WTC11 (cell line): Measurements from ENCODE around the gene CLCA2. TPM values are rescaled to one million over a fixed set of nuclear protein-coding genes. Genes with fewer than 3 reads are reported as not detected.

Source experiments
- ATAC-seq: fragments of 200-7000 bp; cut with Tn5 transposase; 2 replicates; pipeline ENCODE4 v1.10.0; 2021; ENCODE audit warnings: mild to moderate bottlenecking, moderate library complexity
- CTCF ChIA-PET: fragments of 300-600 bp; sonication (Branson Sonifier 250); formaldehyde crosslinking; loops from one replicate; lab custom pipeline; 2021; ENCODE audit warnings: antibody characterized with exemption; lab: Charles Lee
- POLR2A ChIA-PET: fragments of 350-600 bp; sonication (Branson Sonifier 250); formaldehyde crosslinking; loops from one replicate; lab custom pipeline; 2021; ENCODE audit warnings: antibody characterized with exemption; lab: Charles Lee
- DNase-seq: peaks from one replicate; pipeline ENCODE4 v3.0.0; 2021; ENCODE audit warnings: low spot score
- H3K27ac Mint-ChIP-seq: 2 replicates; pipeline ENCODE4 v1.8.0; 2021; ENCODE audit warnings: mixed read lengths
- H3K27me3 Mint-ChIP-seq: 2 replicates; pipeline ENCODE4 v1.8.0; 2021; ENCODE audit warnings: low read depth, mild to moderate bottlenecking, moderate library complexity, mixed read lengths
- H3K36me3 Mint-ChIP-seq: 2 replicates; pipeline ENCODE4 v1.8.0; 2021; ENCODE audit warnings: mixed read lengths
- H3K4me1 Mint-ChIP-seq: 2 replicates; pipeline ENCODE4 v1.8.0; 2022; ENCODE audit warnings: mixed read lengths
- H3K4me3 Mint-ChIP-seq: 2 replicates; pipeline ENCODE4 v1.8.0; 2021; ENCODE audit warnings: mild to moderate bottlenecking, moderate library complexity, mixed read lengths
- H3K9me3 Mint-ChIP-seq: 2 replicates; pipeline ENCODE4 v1.8.0; 2021; ENCODE audit warnings: mixed read lengths
- AR ChIP-seq: fragments of 250-450 bp; sonication (Bioruptor Pico); IDR thresholded peaks from 2 replicates; pipeline ENCODE4 v1.9.0; 2021; ENCODE audit warnings: mild to moderate bottlenecking
- ATF1 ChIP-seq: sonication (generic); formaldehyde crosslinking; IDR thresholded peaks from 2 replicates; pipeline ENCODE4 v1.8.1; 2023; ENCODE audit warnings: mild to moderate bottlenecking, moderate library complexity, missing genetic modification reagents
- CBFB ChIP-seq: sonication (generic); formaldehyde crosslinking; IDR thresholded peaks from 2 replicates; pipeline ENCODE4 v1.8.1; 2022; ENCODE audit warnings: mild to moderate bottlenecking, low read depth, missing genetic modification reagents
- CDX4 ChIP-seq: fragments of 250-450 bp; sonication (Bioruptor Pico); IDR thresholded peaks from 2 replicates; pipeline ENCODE4 v1.9.0; 2021; ENCODE audit warnings: moderate library complexity, mild to moderate bottlenecking, inconsistent platforms, borderline replicate concordance
- CREB1 ChIP-seq: sonication (generic); formaldehyde crosslinking; IDR thresholded peaks from 2 replicates; pipeline ENCODE4 v1.8.0; 2023; ENCODE audit warnings: mild to moderate bottlenecking, missing genetic modification reagents
- CTCF ChIP-seq: fragments of 200-600 bp; IDR thresholded peaks from 2 replicates; pipeline ENCODE4 v1.8.0; 2022; ENCODE audit warnings: antibody characterized with exemption
- ELF4 ChIP-seq: sonication (generic); formaldehyde crosslinking; IDR thresholded peaks from 2 replicates; pipeline ENCODE4 v1.8.1; 2022; ENCODE audit warnings: low read depth, mild to moderate bottlenecking, moderate library complexity, missing genetic modification reagents
- ESRRA ChIP-seq: sonication (generic); formaldehyde crosslinking; IDR thresholded peaks from 2 replicates; pipeline ENCODE4 v1.8.1; 2022; ENCODE audit warnings: mild to moderate bottlenecking, missing genetic modification reagents, borderline replicate concordance
- ETV6 ChIP-seq: sonication (generic); formaldehyde crosslinking; IDR thresholded peaks from 2 replicates; pipeline ENCODE4 v1.8.1; 2022; ENCODE audit warnings: mild to moderate bottlenecking, missing genetic modification reagents
- GRHL2 ChIP-seq: fragments of 250-450 bp; sonication (Bioruptor Pico); IDR thresholded peaks from 2 replicates; pipeline ENCODE4 v1.8.0; 2022; ENCODE audit warnings: mild to moderate bottlenecking, moderate library complexity; ENCODE audit not compliant: insufficient replicate concordance, severe bottlenecking
- GTF2I ChIP-seq: fragments of 250-450 bp; sonication (Bioruptor Pico); conservative IDR thresholded peaks from 2 replicates; pipeline ENCODE4 v1.4.0; 2021; ENCODE audit warnings: mild to moderate bottlenecking
- HMGA2 ChIP-seq: fragments of 250-450 bp; sonication (Bioruptor Pico); IDR thresholded peaks from 2 replicates; pipeline ENCODE4 v1.4.0; 2021; ENCODE audit warnings: mild to moderate bottlenecking, moderate library complexity
- IRF1 ChIP-seq: sonication (generic); formaldehyde crosslinking; IDR thresholded peaks from 2 replicates; pipeline ENCODE4 v1.8.0; 2023; ENCODE audit warnings: missing genetic modification reagents
- PRRX2 ChIP-seq: fragments of 250-450 bp; sonication (Bioruptor Pico); IDR thresholded peaks from 2 replicates; pipeline ENCODE4 v1.8.0; 2021; ENCODE audit warnings: mild to moderate bottlenecking
- ZNF396 ChIP-seq: fragments of 250-450 bp; sonication (Bioruptor Pico); IDR thresholded peaks from 2 replicates; pipeline ENCODE4 v1.8.0; 2021; ENCODE audit warnings: mild to moderate bottlenecking, moderate library complexity, borderline replicate concordance
- ZNF671 ChIP-seq: fragments of 250-450 bp; sonication (Bioruptor Pico); IDR thresholded peaks from 2 replicates; pipeline ENCODE4 v1.8.0; 2021; ENCODE audit warnings: mild to moderate bottlenecking
- total RNA-seq: library from RNA; stranded (reverse); gene quantifications from 3 replicates; pipeline ENCODE4 v1.2.3, GENCODE V29; 2021
- TF ChIP-seq, protein P1 (sequence below): fragments of 250-450 bp; sonication (Bioruptor Pico); IDR thresholded peaks from 2 replicates; pipeline ENCODE4 v1.8.0; 2021; ENCODE audit warnings: mild to moderate bottlenecking
- TF ChIP-seq, protein P2 (sequence below): sonication (generic); formaldehyde crosslinking; IDR thresholded peaks from 2 replicates; pipeline ENCODE4 v1.8.1; 2022; ENCODE audit warnings: mild to moderate bottlenecking, missing genetic modification reagents, moderate library complexity, borderline replicate concordance
- TF ChIP-seq, protein P3 (sequence below): sonication (generic); formaldehyde crosslinking; IDR thresholded peaks from 2 replicates; pipeline ENCODE4 v1.8.1; 2023; ENCODE audit warnings: mild to moderate bottlenecking, missing genetic modification reagents, moderate library complexity
- TF ChIP-seq, protein P4 (sequence below): sonication (generic); formaldehyde crosslinking; conservative IDR thresholded peaks from 2 replicates; pipeline ENCODE4 v1.8.1; 2022; ENCODE audit warnings: mild to moderate bottlenecking, missing genetic modification reagents

The CLCA2 gene
- total RNA-seq, 1 experiment from 2014 or later: 0.07 TPM

GRCh38 chr1:86378813-86379212 lies 45.2 kb upstream of the CLCA2 start (continued):
- no peak for TF ChIP-seq IRF1 (CRISPR knock-in tag)
- TF ChIP-seq, protein P1, sequence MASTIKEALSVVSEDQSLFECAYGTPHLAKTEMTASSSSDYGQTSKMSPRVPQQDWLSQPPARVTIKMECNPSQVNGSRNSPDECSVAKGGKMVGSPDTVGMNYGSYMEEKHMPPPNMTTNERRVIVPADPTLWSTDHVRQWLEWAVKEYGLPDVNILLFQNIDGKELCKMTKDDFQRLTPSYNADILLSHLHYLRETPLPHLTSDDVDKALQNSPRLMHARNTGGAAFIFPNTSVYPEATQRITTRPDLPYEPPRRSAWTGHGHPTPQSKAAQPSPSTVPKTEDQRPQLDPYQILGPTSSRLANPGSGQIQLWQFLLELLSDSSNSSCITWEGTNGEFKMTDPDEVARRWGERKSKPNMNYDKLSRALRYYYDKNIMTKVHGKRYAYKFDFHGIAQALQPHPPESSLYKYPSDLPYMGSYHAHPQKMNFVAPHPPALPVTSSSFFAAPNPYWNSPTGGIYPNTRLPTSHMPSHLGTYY (CRISPR knock-in tag): no peak
- no peak for TF ChIP-seq GTF2I (CRISPR knock-in tag)
- TF ChIP-seq ESRRA (CRISPR knock-in tag): no peak
- no peak for TF ChIP-seq ETV6 (CRISPR knock-in tag)
- TF ChIP-seq, protein P2, sequence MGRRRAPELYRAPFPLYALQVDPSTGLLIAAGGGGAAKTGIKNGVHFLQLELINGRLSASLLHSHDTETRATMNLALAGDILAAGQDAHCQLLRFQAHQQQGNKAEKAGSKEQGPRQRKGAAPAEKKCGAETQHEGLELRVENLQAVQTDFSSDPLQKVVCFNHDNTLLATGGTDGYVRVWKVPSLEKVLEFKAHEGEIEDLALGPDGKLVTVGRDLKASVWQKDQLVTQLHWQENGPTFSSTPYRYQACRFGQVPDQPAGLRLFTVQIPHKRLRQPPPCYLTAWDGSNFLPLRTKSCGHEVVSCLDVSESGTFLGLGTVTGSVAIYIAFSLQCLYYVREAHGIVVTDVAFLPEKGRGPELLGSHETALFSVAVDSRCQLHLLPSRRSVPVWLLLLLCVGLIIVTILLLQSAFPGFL: no peak
- no peak for TF ChIP-seq CDX4
- no peak for TF ChIP-seq PRRX2
- no peak for TF ChIP-seq GRHL2 (CRISPR knock-in tag)
- TF ChIP-seq ZNF671 (CRISPR knock-in tag): no peak

DNA sequence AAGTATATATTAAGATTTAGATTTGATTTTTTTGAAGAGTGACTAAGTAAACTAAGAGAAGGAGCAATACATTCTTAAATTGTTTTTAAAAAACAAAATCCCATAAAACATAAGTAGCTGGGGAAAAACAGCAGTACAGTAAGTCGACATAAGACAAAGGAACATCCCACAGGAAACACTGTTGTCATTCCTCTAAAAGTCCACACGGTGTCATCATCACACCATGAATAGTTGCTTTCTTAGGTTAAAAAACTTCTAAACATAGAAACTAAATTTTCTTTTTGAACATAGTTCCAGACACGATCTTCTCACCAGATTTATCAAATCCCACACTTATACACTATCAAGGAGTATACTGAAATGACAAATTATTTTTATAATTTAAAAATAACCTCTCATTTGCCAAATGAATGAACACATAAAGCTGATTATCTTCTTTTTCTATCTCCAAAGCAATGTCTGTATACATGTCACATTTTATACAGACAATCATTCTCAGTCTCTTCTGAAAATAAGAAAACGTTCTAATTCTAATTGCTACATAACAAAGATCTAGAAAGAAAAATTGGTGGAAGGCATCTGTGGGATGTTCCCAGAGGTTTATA lies 43.6 kb upstream of the CLCA2 start:
- ChIA-PET CTCF (interaction anchor here (0.6 to 1.5 kb wide), 11 partner anchors 16 to 454 kb away, joined by 3 to 14 read pairs (median 3); partner anchors contain the start of genes ODF2L and SH3GLB1), POLR2A (no interaction called here)
- DNase-seq (no peak), ATAC-seq (peak; percentile 47)
- Mint-ChIP-seq H3K27me3 (no peaks in the 10 kb centered on the region), H3K36me3 (peaks cover 30% of the 10 kb centered on the region), H3K27ac (no peak overlapping the region), H3K4me1 (no peaks in the 10 kb centered on the region), H3K9me3 (peaks cover 28% of the 10 kb centered on the region), H3K4me3 (no peak overlapping the region)
- TF ChIP-seq, protein P3, sequence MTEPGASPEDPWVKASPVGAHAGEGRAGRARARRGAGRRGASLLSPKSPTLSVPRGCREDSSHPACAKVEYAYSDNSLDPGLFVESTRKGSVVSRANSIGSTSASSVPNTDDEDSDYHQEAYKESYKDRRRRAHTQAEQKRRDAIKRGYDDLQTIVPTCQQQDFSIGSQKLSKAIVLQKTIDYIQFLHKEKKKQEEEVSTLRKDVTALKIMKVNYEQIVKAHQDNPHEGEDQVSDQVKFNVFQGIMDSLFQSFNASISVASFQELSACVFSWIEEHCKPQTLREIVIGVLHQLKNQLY (CRISPR knock-in tag): no peak
- TF ChIP-seq ELF4 (CRISPR knock-in tag) (no peak), CTCF (peak; percentile 57)
- TF ChIP-seq, protein P4, sequence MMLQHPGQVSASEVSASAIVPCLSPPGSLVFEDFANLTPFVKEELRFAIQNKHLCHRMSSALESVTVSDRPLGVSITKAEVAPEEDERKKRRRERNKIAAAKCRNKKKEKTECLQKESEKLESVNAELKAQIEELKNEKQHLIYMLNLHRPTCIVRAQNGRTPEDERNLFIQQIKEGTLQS: no peak

DNA sequence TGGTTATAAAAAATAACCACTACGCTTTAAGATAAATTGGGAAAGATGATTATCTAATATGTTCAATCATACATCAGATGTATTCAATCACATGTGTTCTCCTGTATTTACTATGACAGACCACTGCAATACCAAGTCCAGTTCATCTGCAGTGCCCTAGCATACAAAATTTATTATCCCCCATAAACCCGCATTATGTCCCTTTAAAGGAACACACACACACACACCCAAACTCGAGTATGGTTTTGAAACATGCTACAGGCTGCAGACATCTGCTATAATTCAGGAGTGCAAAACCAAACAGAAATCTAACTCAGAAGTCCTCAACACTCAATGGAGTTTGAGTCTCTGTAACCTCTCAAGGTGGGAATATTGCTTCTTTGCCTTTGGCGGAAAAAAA lies 42.7 kb upstream of the CLCA2 start:
- TF ChIP-seq CBFB (CRISPR knock-in tag) (no peak), ATF1 (no peak), ELF4 (CRISPR knock-in tag) (no peak), HMGA2 (CRISPR knock-in tag) (no peak), IRF1 (CRISPR knock-in tag) (no peak), ZNF396 (no peak), CREB1 (CRISPR knock-in tag) (no peak), ESRRA (CRISPR knock-in tag) (no peak), AR (CRISPR knock-in tag) (no peak)
- ChIA-PET POLR2A (no interaction called here), CTCF (no interaction called here)
- ATAC-seq: no peak
- Mint-ChIP-seq H3K4me1 (no peaks in the 10 kb centered on the region), H3K4me3 (no peak overlapping the region), H3K27ac (no peak overlapping the region), H3K9me3 (peaks cover 27% of the 10 kb centered on the region), H3K27me3 (no peaks in the 10 kb centered on the region), H3K36me3 (peaks cover 28% of the 10 kb centered on the region)
- DNase-seq: no peak
